ENCODE data around the gene PLEKHA6.

DNA sequence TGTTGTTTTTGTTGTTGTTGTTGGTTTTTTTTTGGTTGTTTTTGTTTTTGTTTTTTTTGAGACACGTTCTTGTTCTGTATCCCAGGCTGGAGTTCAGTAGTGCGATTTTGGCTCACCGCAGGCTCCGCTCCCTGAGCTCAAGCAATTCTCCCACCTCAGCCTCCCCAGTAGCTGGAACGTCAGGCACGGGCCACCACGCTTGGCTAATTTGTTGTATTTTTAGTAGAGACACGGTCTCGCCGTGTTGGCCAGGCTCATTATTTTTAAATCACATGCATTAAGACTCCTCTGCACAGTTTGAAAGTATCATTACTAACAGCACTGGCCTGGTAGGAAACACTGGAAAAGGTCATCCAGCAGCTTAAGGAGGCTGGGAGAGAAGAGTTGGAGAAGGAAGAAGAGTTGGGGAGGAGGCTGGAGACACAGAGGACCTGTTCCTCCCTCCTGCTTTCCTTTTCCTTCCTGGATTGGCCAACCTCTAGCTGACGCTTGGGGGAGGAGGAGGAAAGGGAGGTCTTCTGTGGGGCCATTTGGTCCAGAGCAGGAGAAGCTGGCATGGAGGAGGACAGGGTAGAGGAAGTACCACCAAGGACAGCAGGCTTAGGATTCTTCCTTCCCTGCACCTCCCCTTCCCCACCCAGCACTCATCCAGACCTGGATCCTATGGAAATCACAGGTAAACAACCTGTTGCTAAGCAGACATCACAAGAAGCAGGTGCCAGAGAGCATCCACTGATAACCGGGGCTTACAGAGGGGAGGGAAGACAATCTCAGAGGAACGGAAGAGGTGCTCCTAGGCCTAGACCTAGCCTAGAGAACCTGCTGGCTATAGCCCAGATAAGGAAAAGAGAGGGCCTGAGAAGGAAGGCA lies 74.1 kb downstream of the PLEKHA6 start:
- TF ChIP-seq POLR2A (IDR thresholded peaks at IDR 0.05): no peak
- TF ChIP-seq, protein P1, sequence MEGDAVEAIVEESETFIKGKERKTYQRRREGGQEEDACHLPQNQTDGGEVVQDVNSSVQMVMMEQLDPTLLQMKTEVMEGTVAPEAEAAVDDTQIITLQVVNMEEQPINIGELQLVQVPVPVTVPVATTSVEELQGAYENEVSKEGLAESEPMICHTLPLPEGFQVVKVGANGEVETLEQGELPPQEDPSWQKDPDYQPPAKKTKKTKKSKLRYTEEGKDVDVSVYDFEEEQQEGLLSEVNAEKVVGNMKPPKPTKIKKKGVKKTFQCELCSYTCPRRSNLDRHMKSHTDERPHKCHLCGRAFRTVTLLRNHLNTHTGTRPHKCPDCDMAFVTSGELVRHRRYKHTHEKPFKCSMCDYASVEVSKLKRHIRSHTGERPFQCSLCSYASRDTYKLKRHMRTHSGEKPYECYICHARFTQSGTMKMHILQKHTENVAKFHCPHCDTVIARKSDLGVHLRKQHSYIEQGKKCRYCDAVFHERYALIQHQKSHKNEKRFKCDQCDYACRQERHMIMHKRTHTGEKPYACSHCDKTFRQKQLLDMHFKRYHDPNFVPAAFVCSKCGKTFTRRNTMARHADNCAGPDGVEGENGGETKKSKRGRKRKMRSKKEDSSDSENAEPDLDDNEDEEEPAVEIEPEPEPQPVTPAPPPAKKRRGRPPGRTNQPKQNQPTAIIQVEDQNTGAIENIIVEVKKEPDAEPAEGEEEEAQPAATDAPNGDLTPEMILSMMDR (IDR thresholded peaks at IDR 0.05): no peak

All from right lobe of liver (tissue), 4 donors.